GM21576 (cell line): ENCODE measurements around the gene FNDC11.
"Not testable (repeated sequence)": the region's sequence is repeated elsewhere in the genome, so short reads cannot be mapped to it uniquely, and the experiment has no call there.

ENCODE experiments used
- ATAC-seq: cut with Tn5 transposase; IDR thresholded peaks from one replicate; pipeline ENCODE4 v1.9.1; 2021; ENCODE audit warnings: mild to moderate bottlenecking, moderate library complexity; ENCODE audit not compliant: unreplicated experiment

FNDC11 gene

GRCh38 chr20:63596423-63596822 lies 42.5 kb downstream of the FNDC11 start:
- ATAC-seq = no peak

GRCh38 chr20:63597651-63598478 lies 43.9 kb downstream of the FNDC11 start:
- no peak for ATAC-seq

GRCh38 chr20:63598479-63599395 lies 44.8 kb downstream of the FNDC11 start:
- no peak for ATAC-seq

- ATAC-seq = no peak
Observed at GRCh38 chr20:63599396-63600050, 45.6 kb downstream of the FNDC11 start.

GRCh38 chr20:63601679-63602078 lies 47.7 kb downstream of the FNDC11 start:
- not testable (repeated sequence) for ATAC-seq

GRCh38 chr20:63602321-63602720 lies 48.4 kb downstream of the FNDC11 start:
- no peak for ATAC-seq
